Measurements from ENCODE around the gene GFPT2.

GFPT2 gene

GRCh38 chr5:180287868-180288267 lies 65.3 kb downstream of the GFPT2 start:
- DNase-seq (ENCODE audit: low read depth in 1 of 2, low spot score in 1 of 2): no peak

GRCh38 chr5:180287404-180287803 lies 65.7 kb downstream of the GFPT2 start:
- DNase-seq (ENCODE audit: low read depth in 1 of 2, low spot score in 1 of 2): no peak

DNA sequence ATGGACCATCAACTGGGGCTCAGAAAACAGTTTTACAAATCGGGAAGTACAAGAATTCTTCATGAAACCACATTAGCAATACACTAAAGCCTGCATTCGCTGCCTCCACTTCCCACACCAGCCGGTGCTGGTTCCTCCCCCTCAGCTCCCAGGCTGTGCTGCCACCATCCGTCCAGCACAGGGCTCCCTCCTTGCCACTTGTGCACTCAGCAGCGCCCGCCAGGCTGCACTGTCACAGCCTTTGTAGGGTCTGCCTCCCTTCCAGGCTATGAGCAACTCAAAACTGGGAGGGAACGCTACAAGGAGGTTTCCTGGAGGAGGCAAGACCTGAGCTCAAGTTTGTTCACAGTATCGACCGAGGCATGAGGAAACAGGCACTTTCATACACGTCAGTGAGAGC lies 69.0 kb downstream of the GFPT2 start:
- DNase-seq (ENCODE audit: low read depth in 1 of 2, low spot score in 1 of 2): no peak

GRCh38 chr5:180283026-180283615 lies 70.0 kb downstream of the GFPT2 start:
- DNase-seq (ENCODE audit: low read depth in 1 of 2, low spot score in 1 of 2): no peak

GRCh38 chr5:180282281-180282680 lies 70.9 kb downstream of the GFPT2 start:
- no peak for DNase-seq (ENCODE audit: low read depth in 1 of 2, low spot score in 1 of 2)

DNA sequence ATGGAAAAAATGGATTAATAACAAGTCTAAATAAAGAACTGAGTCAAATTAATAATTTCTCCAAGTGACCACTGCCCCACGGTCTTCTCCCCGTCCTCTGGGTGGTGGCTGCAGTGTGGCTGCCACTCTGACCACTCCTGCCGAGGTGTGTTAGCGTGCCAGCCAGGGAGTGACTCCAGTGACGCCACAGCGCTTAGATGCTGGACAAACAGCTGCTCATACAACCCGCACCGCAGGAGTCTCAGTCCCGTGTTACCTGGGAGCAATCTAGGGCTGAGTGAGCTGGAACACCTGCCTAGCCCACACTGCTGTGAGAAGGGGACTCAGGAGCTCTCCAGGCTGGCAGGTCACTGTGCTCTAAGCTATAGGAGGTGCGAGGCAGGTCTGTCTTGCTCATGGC lies 71.4 kb downstream of the GFPT2 start:
- DNase-seq (ENCODE audit: low read depth in 1 of 2, low spot score in 1 of 2): no peak

DNA sequence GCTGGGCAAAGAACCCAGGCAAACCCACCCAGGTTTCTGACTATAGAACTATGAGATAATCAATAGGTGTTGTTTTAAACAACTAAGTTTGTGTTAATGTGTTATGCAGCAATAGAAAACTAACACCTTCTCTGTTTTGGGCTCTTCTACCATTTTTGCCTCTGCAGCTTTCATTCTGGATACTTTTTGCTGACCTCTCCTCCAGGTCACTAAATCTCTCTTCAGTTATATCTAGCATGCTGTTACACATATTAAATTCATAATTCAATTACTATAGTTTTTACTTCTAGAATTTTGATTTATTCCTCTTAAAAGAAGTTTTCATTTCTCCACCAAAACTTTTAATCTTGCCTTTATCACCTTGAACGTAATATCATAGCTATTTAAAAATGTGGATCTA lies 78.4 kb downstream of the GFPT2 start:
- DNase-seq (ENCODE audit: low read depth in 1 of 2, low spot score in 1 of 2): no peak

- no peak for DNase-seq (ENCODE audit: low read depth in 1 of 2, low spot score in 1 of 2)
Observed at GRCh38 chr5:180271221-180271620, 81.9 kb downstream of the GFPT2 start.

GRCh38 chr5:180259260-180259611 lies 93.9 kb downstream of the GFPT2 start:
- DNase-seq (ENCODE audit: low read depth in 1 of 2, low spot score in 1 of 2): no peak

GRCh38 chr5:180253036-180253824 lies 99.9 kb downstream of the GFPT2 start:
- no peak for DNase-seq (ENCODE audit: low read depth in 1 of 2, low spot score in 1 of 2)

- DNase-seq (ENCODE audit: low read depth in 1 of 2, low spot score in 1 of 2): no peak
Observed at GRCh38 chr5:180251887-180252286, 101.2 kb downstream of the GFPT2 start.

GRCh38 chr5:180251141-180251540 lies 102.0 kb downstream of the GFPT2 start:
- DNase-seq (ENCODE audit: low read depth in 1 of 2, low spot score in 1 of 2): no peak

All from stimulated activated CD4-positive, alpha-beta T cell treated with anti-CD3 and anti-CD28 coated beads, Interleukin-15, amount 100 ng/mL, for 1 hour (primary cell).